IgD-negative memory B cell (primary cell): ENCODE data around the gene PRDM11. TPM values are rescaled to one million over a fixed set of nuclear protein-coding genes. Genes with fewer than 3 reads are reported as not detected.

Experiments used
- H3K27ac Mint-ChIP-seq, 3 donors: one replicate each; pipeline ENCODE4 v1.8.0; 2020 to 2022; ENCODE audit warnings: mild to moderate bottlenecking in 3 of 3, mixed read lengths in 3 of 3, moderate library complexity in 1 of 3
- H3K27me3 Mint-ChIP-seq: one replicate; pipeline ENCODE4 v1.8.0; 2021; ENCODE audit warnings: mixed read lengths
- H3K36me3 Mint-ChIP-seq: one replicate; pipeline ENCODE4 v1.8.0; 2020; ENCODE audit warnings: mild to moderate bottlenecking, mixed read lengths
- H3K4me1 Mint-ChIP-seq, 3 donors: one replicate each; pipeline ENCODE4 v1.8.0; 2020 to 2022; ENCODE audit warnings: mixed read lengths in 3 of 3, mild to moderate bottlenecking in 1 of 3
- H3K4me3 Mint-ChIP-seq, 4 donors: one replicate each; pipeline ENCODE4 v1.8.0; 2020 to 2022; ENCODE audit warnings: mild to moderate bottlenecking in 4 of 4, mixed read lengths in 4 of 4, moderate library complexity in 3 of 4
- H3K9me3 Mint-ChIP-seq, 3 donors: one replicate each; pipeline ENCODE4 v1.8.0; 2020 to 2021; ENCODE audit warnings: mixed read lengths in 3 of 3, mild to moderate bottlenecking in 1 of 3
- polyA plus RNA-seq: library from polyadenylated mRNA; unstranded; fragments of 300-500 nt; fragmentation: Illumina TruSeq; gene quantifications from one replicate; pipeline ENCODE4 v1.2.3, GENCODE V29; 2021

Gene PRDM11
- polyA plus RNA-seq, 1 donor from 2014 or later: 1.4 TPM

- no peaks in the 10 kb centered on the region for H3K27me3 Mint-ChIP-seq
- no peak overlapping the region for H3K4me3 Mint-ChIP-seq
- no peaks in the 10 kb centered on the region for H3K9me3 Mint-ChIP-seq
- peaks cover 3% of the 10 kb centered on the region for H3K36me3 Mint-ChIP-seq
- peaks cover 0 to 9% (median 2%) of the 10 kb centered on the region in 3 donors for H3K4me1 Mint-ChIP-seq
- H3K27ac Mint-ChIP-seq: no peak overlapping the region
Observed at GRCh38 chr11:45211732-45212131, 65.3 kb downstream of the PRDM11 start.

- Mint-ChIP-seq H3K9me3 (no peaks in the 10 kb centered on the region), H3K4me1 (peaks cover 0 to 9% (median 2%) of the 10 kb centered on the region in 3 donors), H3K4me3 (no peak overlapping the region), H3K36me3 (peaks cover 3% of the 10 kb centered on the region), H3K27me3 (no peaks in the 10 kb centered on the region), H3K27ac (no peak overlapping the region)
Observed at GRCh38 chr11:45212566-45213315, 66.3 kb downstream of the PRDM11 start.

- Mint-ChIP-seq H3K9me3 (no peaks in the 10 kb centered on the region), H3K36me3 (peaks cover 3% of the 10 kb centered on the region), H3K4me1 (peaks cover 0 to 9% (median 2%) of the 10 kb centered on the region in 3 donors), H3K27me3 (no peaks in the 10 kb centered on the region), H3K4me3 (no peak overlapping the region), H3K27ac (peak overlapping the region in 1 of 3 donors; percentile 65)
Observed at GRCh38 chr11:45213316-45213665, 66.9 kb downstream of the PRDM11 start.

GRCh38 chr11:45213717-45214116 is 67.3 kb downstream of the PRDM11 start:
- H3K27me3 Mint-ChIP-seq: no peaks in the 10 kb centered on the region
- H3K4me3 Mint-ChIP-seq: no peak overlapping the region
- no peak overlapping the region for H3K27ac Mint-ChIP-seq
- H3K4me1 Mint-ChIP-seq: peaks cover 0 to 9% (median 2%) of the 10 kb centered on the region in 3 donors
- H3K9me3 Mint-ChIP-seq: no peaks in the 10 kb centered on the region
- H3K36me3 Mint-ChIP-seq: peaks cover 3% of the 10 kb centered on the region

- Mint-ChIP-seq H3K9me3 (no peaks in the 10 kb centered on the region), H3K4me3 (no peak overlapping the region), H3K4me1 (peaks cover 0 to 4% (median 0%) of the 10 kb centered on the region in 3 donors), H3K27ac (peak overlapping the region in 1 of 3 donors; percentile 61), H3K36me3 (peaks cover 2% of the 10 kb centered on the region), H3K27me3 (no peaks in the 10 kb centered on the region)
Observed at GRCh38 chr11:45215098-45215865, 68.8 kb downstream of the PRDM11 start.

- no peaks in the 10 kb centered on the region for H3K9me3 Mint-ChIP-seq
- no peaks in the 10 kb centered on the region for H3K27me3 Mint-ChIP-seq
- H3K4me1 Mint-ChIP-seq: peaks cover 0 to 4% (median 0%) of the 10 kb centered on the region in 3 donors
- no peak overlapping the region for H3K4me3 Mint-ChIP-seq
- H3K27ac Mint-ChIP-seq: no peak overlapping the region
- H3K36me3 Mint-ChIP-seq: peaks cover 2% of the 10 kb centered on the region
Observed at GRCh38 chr11:45216031-45216430, 69.6 kb downstream of the PRDM11 start.

- no peak overlapping the region for H3K27ac Mint-ChIP-seq
- H3K9me3 Mint-ChIP-seq: no peaks in the 10 kb centered on the region
- H3K4me3 Mint-ChIP-seq: no peak overlapping the region
- H3K4me1 Mint-ChIP-seq: peaks cover 0 to 2% (median 0%) of the 10 kb centered on the region in 3 donors
- H3K36me3 Mint-ChIP-seq: peaks cover 2% of the 10 kb centered on the region
- H3K27me3 Mint-ChIP-seq: no peaks in the 10 kb centered on the region
Observed at GRCh38 chr11:45216901-45217300, 70.5 kb downstream of the PRDM11 start.

GRCh38 chr11:45217991-45218390 is 71.6 kb downstream of the PRDM11 start:
- Mint-ChIP-seq H3K4me1 (peaks cover 0 to 2% (median 0%) of the 10 kb centered on the region in 3 donors), H3K27ac (no peak overlapping the region), H3K9me3 (no peaks in the 10 kb centered on the region), H3K27me3 (no peaks in the 10 kb centered on the region), H3K4me3 (no peak overlapping the region), H3K36me3 (peaks cover 2% of the 10 kb centered on the region)

GRCh38 chr11:45218705-45219104 is 72.3 kb downstream of the PRDM11 start:
- Mint-ChIP-seq H3K27me3 (no peaks in the 10 kb centered on the region), H3K36me3 (peaks cover 2% of the 10 kb centered on the region), H3K4me1 (peaks cover 0 to 2% (median 0%) of the 10 kb centered on the region in 3 donors), H3K9me3 (no peaks in the 10 kb centered on the region), H3K27ac (no peak overlapping the region), H3K4me3 (no peak overlapping the region)

GRCh38 chr11:45219411-45219810 is 73.0 kb downstream of the PRDM11 start:
- H3K9me3 Mint-ChIP-seq: no peaks in the 10 kb centered on the region
- H3K27ac Mint-ChIP-seq: no peak overlapping the region
- H3K4me1 Mint-ChIP-seq: peaks cover 0 to 2% (median 0%) of the 10 kb centered on the region in 3 donors
- no peak overlapping the region for H3K4me3 Mint-ChIP-seq
- H3K27me3 Mint-ChIP-seq: no peaks in the 10 kb centered on the region
- H3K36me3 Mint-ChIP-seq: peaks cover 2% of the 10 kb centered on the region

GRCh38 chr11:45223496-45223895 is 77.1 kb downstream of the PRDM11 start:
- no peaks in the 10 kb centered on the region for H3K9me3 Mint-ChIP-seq
- H3K4me1 Mint-ChIP-seq: no peaks in the 10 kb centered on the region
- no peak overlapping the region for H3K27ac Mint-ChIP-seq
- H3K27me3 Mint-ChIP-seq: no peaks in the 10 kb centered on the region
- H3K36me3 Mint-ChIP-seq: peaks cover 2% of the 10 kb centered on the region
- no peak overlapping the region for H3K4me3 Mint-ChIP-seq

GRCh38 chr11:45224766-45225165 is 78.3 kb downstream of the PRDM11 start:
- Mint-ChIP-seq H3K27ac (no peak overlapping the region), H3K36me3 (no peaks in the 10 kb centered on the region), H3K27me3 (no peaks in the 10 kb centered on the region), H3K4me3 (no peak overlapping the region), H3K4me1 (no peaks in the 10 kb centered on the region), H3K9me3 (no peaks in the 10 kb centered on the region)

GRCh38 chr11:45225277-45225676 is 78.8 kb downstream of the PRDM11 start:
- Mint-ChIP-seq H3K27ac (no peak overlapping the region), H3K36me3 (no peaks in the 10 kb centered on the region), H3K4me3 (no peak overlapping the region), H3K4me1 (no peaks in the 10 kb centered on the region), H3K9me3 (no peaks in the 10 kb centered on the region), H3K27me3 (no peaks in the 10 kb centered on the region)

- Mint-ChIP-seq H3K4me1 (no peaks in the 10 kb centered on the region), H3K36me3 (no peaks in the 10 kb centered on the region), H3K27me3 (no peaks in the 10 kb centered on the region), H3K4me3 (no peak overlapping the region), H3K9me3 (no peaks in the 10 kb centered on the region), H3K27ac (no peak overlapping the region)
Observed at GRCh38 chr11:45225961-45226871, 79.8 kb downstream of the PRDM11 start.

- Mint-ChIP-seq H3K4me1 (no peaks in the 10 kb centered on the region), H3K27me3 (no peaks in the 10 kb centered on the region), H3K36me3 (no peaks in the 10 kb centered on the region), H3K27ac (no peak overlapping the region), H3K9me3 (no peaks in the 10 kb centered on the region), H3K4me3 (no peak overlapping the region)
Observed at GRCh38 chr11:45226901-45227300, 80.5 kb downstream of the PRDM11 start.
